IPS-18a (cell line): Measurements from ENCODE around the gene PKN1.

Source experiments
- H3K27ac ChIP-seq: one replicate; pipeline ENCODE4 v1.5.1; 2013; ENCODE audit warnings: low read length
- H3K27me3 ChIP-seq: one replicate; pipeline ENCODE4 v1.6.1; 2013; ENCODE audit warnings: mild to moderate bottlenecking, low read length; ENCODE audit not compliant: control insufficient read depth, insufficient read depth
- H3K36me3 ChIP-seq: one replicate; pipeline ENCODE4 v1.6.1; 2013; ENCODE audit warnings: low read depth, low read length; ENCODE audit not compliant: control insufficient read depth
- H3K4me1 ChIP-seq: one replicate; pipeline ENCODE4 v1.6.1; 2013; ENCODE audit warnings: low read depth, low read length; ENCODE audit not compliant: control insufficient read depth
- H3K4me3 ChIP-seq: one replicate; pipeline ENCODE4 v1.5.1; 2013; ENCODE audit warnings: low read length
- H3K9ac ChIP-seq: one replicate; pipeline ENCODE4 v1.6.1; 2013; ENCODE audit warnings: mild to moderate bottlenecking, low read length, moderate library complexity
- H3K9me3 ChIP-seq: one replicate; pipeline ENCODE4 v1.6.1; 2013; ENCODE audit warnings: low read depth, low read length; ENCODE audit not compliant: control insufficient read depth

The PKN1 gene

DNA sequence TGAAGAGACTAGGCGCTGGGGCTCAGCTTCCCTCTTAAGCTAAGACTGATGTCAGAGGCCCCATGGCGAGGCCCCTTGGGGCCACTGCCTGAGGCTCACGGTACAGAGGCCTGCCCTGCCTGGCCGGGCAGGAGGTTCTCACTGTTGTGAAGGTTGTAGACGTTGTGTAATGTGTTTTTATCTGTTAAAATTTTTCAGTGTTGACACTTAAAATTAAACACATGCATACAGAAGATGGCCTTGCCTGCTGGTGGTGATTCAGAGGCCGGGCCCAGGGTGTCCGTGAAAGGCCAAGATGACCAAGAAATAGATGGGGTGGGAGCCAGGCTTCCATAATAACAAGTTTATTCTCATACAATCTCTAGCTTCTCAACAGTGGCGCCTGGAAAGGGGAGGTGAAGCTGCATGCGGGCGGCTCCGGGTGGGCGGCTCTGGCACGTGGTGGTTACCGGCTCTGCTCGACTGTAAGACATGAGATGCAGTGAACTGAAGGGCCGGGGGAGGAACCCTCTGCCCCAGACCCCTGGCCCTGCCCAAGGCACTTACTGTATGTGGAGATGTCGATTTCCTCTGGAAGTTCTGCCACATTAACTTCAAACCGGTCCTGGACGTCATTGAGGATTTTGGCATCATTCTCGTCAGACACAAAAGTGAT is 24.5 kb upstream of the PKN1 start:
- Histone ChIP-seq H3K4me1 (no peaks in the 10 kb centered on the region), H3K4me3 (no peak overlapping the region), H3K9me3 (no peaks in the 10 kb centered on the region), H3K36me3 (peaks cover 63% of the 10 kb centered on the region), H3K27me3 (no peaks in the 10 kb centered on the region), H3K27ac (no peak overlapping the region), H3K9ac (no peak overlapping the region)

GRCh38 chr19:14409146-14410023 is 23.7 kb upstream of the PKN1 start:
- Histone ChIP-seq H3K27me3 (no peaks in the 10 kb centered on the region), H3K36me3 (peaks cover 63% of the 10 kb centered on the region), H3K27ac (no peak overlapping the region), H3K4me3 (no peak overlapping the region), H3K4me1 (no peaks in the 10 kb centered on the region), H3K9me3 (no peaks in the 10 kb centered on the region), H3K9ac (no peak overlapping the region)

DNA sequence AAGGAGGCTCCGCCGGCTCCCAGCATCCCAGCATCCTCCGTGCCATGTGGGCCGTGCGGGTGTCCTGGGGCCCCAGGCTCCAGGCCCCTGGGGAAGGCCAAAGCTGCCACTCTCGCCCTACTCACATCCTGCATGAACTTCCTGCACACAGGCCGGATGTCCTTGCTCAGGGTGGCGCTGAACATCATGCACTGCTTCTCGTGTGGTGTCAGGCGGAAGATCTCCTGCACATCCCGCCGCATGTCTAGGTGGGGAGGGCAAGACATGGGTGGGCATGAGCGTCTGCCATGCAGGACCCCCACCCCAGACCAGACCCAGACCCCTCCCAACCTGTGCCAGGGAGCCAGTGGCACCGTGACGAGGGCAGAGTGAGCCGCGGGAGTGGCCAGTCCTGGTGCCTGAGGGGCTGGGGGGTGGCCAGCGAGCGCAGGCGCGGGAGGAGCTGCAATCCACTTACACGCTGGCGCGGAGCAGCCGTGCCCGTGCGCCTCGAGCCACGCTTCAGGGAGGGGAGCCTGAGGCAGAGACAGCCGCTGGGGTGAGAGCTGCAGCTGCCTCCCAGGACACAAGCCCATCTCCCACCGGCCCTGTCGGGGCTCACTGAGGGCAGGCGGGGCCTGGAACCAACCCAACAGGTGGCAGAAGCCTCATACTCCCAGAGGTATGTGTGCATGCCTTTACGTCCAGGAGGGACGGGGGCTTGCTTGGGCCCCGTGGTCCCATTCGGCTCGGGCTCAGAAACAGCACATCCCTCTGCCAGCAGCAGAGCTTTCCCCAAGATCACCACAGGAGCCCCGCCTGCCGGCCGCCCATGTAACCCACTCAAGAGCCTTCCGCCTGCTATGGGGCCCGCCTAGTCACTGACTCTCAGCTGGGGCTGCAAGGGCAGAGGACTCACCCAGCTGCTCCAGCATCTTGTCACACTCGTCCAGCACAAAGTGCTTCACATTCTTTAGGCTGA is 22.7 kb upstream of the PKN1 start:
- Histone ChIP-seq H3K27ac (no peak overlapping the region), H3K4me1 (no peaks in the 10 kb centered on the region), H3K27me3 (no peaks in the 10 kb centered on the region), H3K9me3 (no peaks in the 10 kb centered on the region), H3K9ac (no peak overlapping the region), H3K36me3 (peaks cover 63% of the 10 kb centered on the region), H3K4me3 (no peak overlapping the region)

DNA sequence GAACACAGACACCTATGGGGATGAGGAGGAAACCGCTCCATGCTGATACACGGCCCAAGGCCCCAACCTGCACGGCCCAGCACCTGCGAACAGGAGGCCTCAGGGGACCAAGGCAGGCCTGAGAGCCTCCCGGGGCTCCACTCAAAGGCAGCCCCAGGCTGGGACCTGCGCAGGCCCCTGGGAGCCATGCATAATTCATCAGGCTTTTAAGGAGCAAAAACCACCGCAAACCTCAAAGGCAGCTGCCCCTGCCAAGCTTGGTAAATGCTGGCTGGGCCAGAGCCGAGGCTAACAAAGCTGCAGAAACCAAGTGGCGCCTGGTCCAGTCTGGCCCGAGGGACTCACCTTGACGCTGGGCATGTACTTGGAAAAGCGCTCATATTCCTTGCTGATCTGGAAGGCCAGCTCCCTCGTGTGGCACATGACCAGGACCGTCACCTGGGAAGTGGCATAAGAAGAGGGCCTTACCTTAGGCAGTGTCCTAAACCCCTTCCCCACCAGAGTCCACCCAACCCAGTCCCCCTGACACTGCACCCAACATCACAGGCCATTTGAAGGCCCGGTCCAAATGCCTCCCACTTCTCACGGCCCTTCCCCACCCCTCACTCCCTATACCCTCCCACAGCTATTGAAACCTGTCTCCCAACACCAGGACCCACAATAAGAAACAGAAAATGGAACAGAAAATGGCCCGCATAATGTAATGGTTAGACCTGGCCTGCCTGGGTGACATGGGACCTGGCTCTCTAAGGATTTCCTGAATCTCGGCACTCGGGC is 21.8 kb upstream of the PKN1 start:
- peaks cover 66% of the 10 kb centered on the region for H3K36me3 ChIP-seq
- no peak overlapping the region for H3K9ac ChIP-seq
- no peak overlapping the region for H3K4me3 ChIP-seq
- no peak overlapping the region for H3K27ac ChIP-seq
- no peaks in the 10 kb centered on the region for H3K9me3 ChIP-seq
- H3K4me1 ChIP-seq = no peaks in the 10 kb centered on the region
- no peaks in the 10 kb centered on the region for H3K27me3 ChIP-seq

DNA sequence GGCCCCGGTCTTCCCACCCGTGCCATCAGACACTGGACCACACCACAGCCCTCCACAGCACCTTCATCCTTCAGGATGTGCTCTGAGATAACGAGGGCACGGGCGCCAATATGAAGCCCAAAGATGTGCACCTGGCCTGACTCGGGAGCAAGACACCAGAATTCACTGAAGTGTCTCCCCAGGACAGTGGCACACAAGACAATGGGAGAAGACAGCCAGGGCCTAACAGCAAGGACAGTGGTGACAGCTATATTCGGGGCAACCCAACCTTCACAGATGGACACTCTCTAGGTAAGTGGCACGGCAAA is 21.2 kb upstream of the PKN1 start:
- no peaks in the 10 kb centered on the region for H3K27me3 ChIP-seq
- peaks cover 66% of the 10 kb centered on the region for H3K36me3 ChIP-seq
- H3K4me3 ChIP-seq = no peak overlapping the region
- H3K9me3 ChIP-seq = no peaks in the 10 kb centered on the region
- no peak overlapping the region for H3K27ac ChIP-seq
- no peak overlapping the region for H3K9ac ChIP-seq
- H3K4me1 ChIP-seq = no peaks in the 10 kb centered on the region

DNA sequence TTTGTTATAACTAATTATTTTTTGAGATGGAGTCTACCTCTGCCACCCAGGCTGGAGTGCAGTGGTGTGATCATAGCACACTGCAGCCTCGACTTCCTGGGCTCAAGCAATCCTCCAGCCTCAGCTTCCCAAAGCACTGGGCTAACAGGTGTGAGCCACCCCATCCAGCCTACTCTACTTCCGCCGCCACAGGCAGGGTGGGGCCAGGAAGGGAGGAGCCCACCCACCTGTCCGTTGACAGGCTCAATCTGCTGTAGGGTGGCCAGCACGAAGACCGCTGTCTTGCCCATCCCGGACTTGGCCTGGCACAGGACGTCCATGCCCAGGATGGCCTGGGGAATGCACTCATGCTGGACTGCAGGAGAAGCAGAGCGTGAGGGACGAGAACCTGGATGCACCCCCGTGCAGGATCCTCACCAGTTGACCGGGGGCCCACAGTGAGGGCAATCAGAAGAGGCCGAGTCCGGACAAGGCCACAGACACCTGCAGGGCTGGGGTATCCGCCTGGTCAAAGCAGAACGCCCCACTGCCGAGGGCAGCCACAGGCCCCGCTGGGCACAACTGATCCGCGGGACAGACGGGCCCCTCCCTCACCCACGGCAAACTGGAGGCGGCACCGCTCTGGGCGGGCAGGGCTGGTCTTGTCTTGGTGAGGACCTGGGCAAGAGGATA is 20.6 kb upstream of the PKN1 start:
- H3K4me3 ChIP-seq = no peak overlapping the region
- no peak overlapping the region for H3K9ac ChIP-seq
- H3K36me3 ChIP-seq = peaks cover 60% of the 10 kb centered on the region
- no peaks in the 10 kb centered on the region for H3K9me3 ChIP-seq
- H3K27ac ChIP-seq = no peak overlapping the region
- no peaks in the 10 kb centered on the region for H3K27me3 ChIP-seq
- no peaks in the 10 kb centered on the region for H3K4me1 ChIP-seq

DNA sequence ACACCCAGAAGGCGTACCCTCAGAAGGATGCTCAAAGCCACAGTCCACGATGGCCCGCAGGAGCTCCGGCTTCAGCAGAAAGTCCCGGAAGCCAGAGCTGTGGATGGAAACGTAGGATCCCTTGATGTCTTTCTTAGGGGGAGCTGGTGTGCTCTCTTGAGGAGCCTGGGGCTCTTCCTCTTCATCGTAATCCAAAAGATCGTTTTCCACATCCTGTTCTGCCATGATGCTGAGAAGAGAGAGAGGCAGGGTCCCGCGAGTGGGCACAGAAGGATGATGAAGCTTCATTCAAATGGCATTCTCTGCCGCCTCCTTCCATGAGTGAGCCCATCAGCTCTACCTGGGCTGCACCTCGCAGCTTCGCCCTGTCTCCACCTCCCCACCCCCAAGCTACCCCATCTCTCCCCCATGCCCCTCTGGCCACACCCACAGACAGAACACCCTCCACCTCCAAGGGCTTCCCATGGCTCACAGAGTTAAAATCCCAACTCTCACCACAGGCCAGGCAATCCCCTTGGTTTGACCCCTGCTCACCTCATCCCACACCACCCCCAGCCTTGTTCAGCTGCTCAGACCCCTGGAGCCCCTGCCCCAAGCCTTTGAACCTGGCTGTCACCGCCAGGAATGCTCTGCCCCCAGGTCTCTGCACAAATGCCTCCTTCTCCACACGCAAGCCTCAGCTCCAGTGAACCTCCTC is 20.0 kb upstream of the PKN1 start:
- Histone ChIP-seq H3K9me3 (no peaks in the 10 kb centered on the region), H3K9ac (no peak overlapping the region), H3K4me3 (no peak overlapping the region), H3K27me3 (no peaks in the 10 kb centered on the region), H3K36me3 (peaks cover 53% of the 10 kb centered on the region), H3K27ac (no peak overlapping the region), H3K4me1 (no peaks in the 10 kb centered on the region)

DNA sequence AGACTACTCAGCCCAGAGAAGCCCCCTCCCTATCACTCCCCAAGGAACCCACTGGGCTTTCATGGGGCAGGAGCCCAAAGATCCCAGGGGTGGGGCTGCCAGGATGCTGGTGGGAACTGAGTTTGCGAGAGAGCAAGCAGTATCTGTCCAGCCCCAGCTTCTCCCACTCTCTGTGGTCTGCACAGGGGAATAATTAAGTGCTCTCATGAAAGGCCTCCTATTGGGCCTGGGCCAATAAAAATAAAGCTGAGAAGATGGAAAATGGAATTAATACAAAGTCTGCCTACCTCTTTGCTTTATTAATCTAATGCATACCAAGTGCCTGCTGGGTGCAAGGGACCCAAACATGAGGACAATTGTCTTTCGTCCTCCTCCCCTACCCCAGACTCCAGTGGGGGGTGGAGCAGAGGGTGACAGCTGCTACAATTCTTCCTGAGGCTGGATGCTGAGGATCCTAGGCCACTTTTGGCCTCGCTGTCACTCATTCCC is 19.4 kb upstream of the PKN1 start:
- no peaks in the 10 kb centered on the region for H3K27me3 ChIP-seq
- H3K9ac ChIP-seq = no peak overlapping the region
- H3K4me1 ChIP-seq = no peaks in the 10 kb centered on the region
- no peaks in the 10 kb centered on the region for H3K9me3 ChIP-seq
- H3K27ac ChIP-seq = no peak overlapping the region
- peaks cover 47% of the 10 kb centered on the region for H3K36me3 ChIP-seq
- H3K4me3 ChIP-seq = no peak overlapping the region

GRCh38 chr19:14414926-14415690 is 18.0 kb upstream of the PKN1 start:
- H3K36me3 ChIP-seq = peaks cover 34% of the 10 kb centered on the region
- no peaks in the 10 kb centered on the region for H3K27me3 ChIP-seq
- H3K9ac ChIP-seq = no peak overlapping the region
- no peaks in the 10 kb centered on the region for H3K9me3 ChIP-seq
- H3K4me1 ChIP-seq = no peaks in the 10 kb centered on the region
- H3K27ac ChIP-seq = no peak overlapping the region
- H3K4me3 ChIP-seq = no peak overlapping the region

DNA sequence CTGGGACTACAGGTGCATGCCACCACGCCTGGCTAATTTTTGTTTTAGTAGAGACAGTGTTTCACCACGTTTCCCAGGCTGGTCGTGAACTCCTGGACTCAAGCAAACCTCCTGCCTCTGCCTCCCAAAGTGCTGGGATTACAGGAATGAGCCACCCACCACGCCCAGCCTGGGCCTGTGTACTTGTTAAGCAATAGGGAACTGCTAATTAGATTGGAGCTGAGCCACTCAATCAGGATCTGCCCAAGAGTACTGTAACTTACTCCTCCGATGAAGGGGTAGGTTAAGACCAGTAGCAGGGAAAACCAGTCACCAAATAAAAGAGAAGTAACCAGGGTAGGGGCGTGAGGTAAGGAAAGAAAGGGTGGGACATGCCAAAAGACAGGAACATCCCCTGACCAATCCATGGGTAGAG is 16.3 kb upstream of the PKN1 start:
- Histone ChIP-seq H3K9me3 (no peaks in the 10 kb centered on the region), H3K27ac (no peak overlapping the region), H3K27me3 (no peaks in the 10 kb centered on the region), H3K4me3 (no peak overlapping the region), H3K9ac (no peak overlapping the region), H3K4me1 (no peaks in the 10 kb centered on the region), H3K36me3 (peaks cover 16% of the 10 kb centered on the region)
